EL (cell line): ENCODE data around the gene PIK3CD.
"Not testable (repeated sequence)": the region's sequence is repeated elsewhere in the genome, so short reads cannot be mapped to it uniquely, and the experiment has no call there.

ENCODE experiments used
- DNase-seq: peaks from one replicate; pipeline ENCODE4 v3.0.0-alpha.2; 2016

PIK3CD gene

DNA sequence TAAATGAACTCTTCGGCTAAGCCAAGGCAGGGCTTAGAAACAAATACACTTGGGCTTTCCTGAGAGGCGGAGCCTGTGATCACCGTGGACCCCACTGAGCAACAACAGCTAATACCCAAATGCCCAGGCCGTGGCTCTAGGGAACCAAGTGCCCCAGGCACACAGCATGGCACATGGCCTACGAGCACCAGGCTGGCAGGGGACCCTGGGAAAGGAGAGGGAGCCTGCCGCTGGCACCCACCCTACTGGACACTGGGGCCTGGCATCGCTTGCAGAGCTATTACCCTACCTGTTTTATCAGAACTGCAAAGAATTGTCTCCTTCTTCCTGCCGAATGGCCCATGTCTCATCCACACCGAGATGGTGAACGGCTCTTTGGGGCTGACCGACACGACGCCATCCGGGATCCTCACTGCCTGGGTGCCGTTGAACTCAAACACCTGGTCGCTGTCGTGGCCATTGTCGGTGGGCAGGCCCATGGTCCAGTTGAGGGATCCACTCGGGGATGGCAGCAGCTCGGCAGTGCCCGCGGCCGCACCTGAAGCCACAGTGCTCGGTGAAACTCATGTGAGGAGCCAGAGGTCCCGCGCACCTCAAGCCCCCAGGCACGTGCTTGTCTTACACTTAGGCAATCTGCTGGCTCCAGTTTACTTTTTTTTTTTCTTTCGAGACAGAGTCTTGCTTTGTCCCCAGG, 92.7 kb downstream of the PIK3CD start:
- no peak for DNase-seq

DNA sequence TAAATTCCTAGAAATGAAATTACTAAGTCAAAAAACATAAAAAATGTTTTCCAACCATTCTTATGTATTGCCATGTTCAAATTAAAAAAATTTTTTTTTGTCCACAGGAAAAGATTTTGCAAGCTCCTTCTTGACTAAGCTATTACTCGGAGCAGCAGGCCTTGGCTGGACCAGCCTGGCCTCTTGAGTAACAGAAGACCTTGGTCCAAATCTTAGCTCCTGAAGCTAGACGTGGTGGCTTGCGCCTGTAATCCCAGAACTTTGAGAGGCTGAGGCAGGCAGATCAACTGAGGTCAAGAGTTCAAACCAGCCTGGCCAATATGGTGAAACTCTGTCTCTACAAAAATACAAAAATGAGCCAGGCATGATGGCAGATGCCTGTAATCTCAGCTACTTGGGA, 94.7 kb downstream of the PIK3CD start:
- DNase-seq, result no peak

DNA sequence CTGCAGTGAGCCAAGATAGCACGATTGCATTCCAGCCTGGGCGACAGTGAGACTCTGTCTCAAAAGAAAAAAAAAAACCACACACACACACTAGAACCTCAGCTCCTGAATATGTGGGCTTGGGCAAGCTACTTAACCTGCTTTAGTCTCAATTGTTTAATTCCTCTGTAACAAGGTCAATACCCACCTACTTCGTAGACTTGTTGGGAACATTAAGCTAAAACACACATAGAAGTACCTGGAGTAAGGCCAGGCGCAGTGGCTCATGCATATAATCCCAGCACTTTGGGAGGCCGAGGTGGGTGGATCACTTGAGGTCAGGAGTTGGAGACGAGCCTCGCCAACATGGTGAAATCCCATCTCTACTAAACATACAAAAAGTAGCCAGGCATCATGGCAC, 95.1 kb downstream of the PIK3CD start:
- DNase-seq, result no peak

DNA sequence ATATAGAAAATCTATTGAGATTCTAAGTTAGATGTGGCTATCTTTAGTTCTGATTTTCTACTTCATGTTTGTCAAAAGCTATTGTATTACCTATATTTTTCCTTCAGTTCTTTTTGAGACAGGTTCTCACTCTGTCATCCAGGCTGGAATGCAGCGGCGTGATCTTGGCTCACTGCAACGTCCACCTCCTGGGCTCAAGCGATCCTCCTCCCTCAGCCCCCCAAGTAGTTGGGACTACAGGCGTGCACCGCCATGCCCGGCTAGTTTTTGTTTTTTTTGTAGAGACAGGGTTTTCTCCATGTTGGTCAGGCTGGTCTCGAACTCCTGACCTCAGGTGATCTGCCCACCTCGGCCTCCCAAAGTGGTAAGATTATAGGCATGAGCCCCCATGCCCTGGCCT, 96.9 kb downstream of the PIK3CD start:
- not testable (repeated sequence) for DNase-seq

DNA sequence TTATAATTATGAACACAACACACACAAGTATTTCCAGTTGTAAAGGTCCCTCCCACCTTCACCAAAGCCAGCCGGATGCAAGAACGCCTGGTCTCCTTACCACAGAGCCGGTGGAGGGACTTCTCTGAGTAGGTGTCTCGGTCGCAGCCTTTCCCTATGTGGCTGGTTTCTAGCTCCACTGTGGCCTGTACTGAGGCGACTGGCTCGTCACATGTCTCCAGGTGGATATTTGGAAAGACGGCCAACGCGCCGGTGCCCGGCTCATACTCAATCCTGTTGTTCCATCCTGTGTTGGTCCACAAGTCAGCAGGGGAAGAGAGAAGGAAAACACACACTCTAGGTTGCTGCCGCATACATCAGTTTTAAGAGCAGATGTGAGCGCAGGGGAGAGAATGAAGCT, 97.8 kb downstream of the PIK3CD start:
- no peak for DNase-seq

DNA sequence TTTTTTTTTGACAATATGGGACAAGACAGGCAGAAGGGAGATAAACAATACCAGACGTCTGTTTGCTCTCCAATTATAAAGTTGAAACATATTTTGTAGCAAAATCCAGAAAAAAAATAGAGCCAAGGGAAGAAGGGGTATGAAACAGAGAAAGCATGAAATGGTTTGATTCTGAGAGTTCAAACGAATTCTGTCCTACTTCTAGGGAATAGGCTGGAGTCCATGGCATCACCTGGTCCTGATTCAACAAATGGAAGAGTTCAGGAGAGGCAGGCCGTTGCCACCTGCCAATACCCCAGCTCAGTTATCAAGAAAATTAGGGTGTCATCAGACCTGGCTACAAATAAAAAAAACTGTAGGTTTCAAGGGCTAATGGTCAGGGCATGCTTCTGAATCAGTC, 100.4 kb downstream of the PIK3CD start:
- DNase-seq, result no peak

DNA sequence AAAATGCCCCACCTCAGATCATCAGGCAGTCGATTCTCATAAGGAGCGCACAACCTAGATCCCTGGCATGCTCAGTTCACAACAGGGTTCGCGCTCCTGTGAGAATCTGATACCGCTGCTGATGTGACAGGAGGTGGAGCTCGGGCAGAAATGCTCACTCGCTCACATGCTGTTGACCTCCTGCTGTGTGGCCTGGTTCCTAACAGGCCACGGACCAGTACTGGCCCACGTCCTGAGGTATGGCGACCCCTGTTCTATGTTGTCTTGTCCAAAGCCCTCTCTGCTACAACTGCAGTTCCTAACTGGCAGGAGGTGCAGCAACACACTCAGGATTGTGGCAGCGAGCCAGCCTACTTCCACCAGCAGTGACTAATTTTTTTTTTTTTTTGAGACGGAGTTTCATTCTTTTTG, 101.6 kb downstream of the PIK3CD start:
- peak; percentile 80 for DNase-seq

DNA sequence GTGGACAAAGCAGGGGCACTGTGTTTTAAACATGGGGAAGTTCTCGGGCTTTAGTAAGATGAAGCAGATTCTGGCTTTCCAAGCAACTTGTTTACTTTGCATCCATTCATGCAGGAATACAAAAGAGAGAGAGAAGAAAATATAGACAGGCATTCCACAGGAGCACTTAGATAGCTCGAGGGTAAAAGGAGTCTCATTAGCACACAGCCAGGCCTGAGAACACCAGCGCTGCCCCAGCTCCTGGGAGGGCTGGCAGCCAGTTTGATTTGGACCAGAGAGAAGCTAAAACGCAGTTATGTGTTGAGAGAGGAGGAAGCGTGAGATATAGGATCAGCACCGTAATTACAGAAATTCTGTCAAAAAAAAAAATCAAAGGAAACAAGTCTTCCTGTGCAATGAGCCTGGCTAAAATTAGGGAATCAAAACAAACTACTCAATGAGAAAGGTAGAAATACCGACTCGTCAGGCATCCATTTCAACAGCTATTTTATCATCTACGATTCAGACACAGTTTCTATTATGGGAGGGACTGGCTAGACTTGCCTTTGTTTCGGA, 104.0 kb downstream of the PIK3CD start:
- no peak for DNase-seq

DNA sequence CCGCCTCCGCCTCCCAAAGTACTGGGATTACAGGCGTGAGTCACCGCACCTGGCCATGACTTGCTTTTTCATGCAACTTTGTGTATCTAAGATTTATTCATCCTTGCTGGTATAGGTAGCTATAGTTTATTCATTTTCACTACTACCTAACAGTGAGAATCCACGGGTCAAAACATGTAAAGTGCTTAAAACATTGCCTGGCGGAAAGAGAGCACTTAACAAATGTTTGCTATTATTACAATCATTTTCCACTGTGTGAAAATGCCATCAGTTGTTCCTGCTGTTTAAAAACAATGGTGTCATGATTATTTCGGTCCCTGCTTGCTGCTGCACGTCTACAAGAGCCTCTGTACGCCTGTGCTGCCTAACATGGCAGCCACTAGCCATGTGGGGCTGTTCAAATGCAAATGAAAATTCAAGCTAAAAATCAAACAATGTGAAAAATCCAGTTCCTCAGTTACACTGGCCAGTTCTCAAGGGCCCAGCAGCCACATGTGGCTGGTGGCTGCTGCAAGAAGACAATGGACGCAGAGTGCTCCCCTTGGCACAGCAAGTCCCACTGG, 107.1 kb downstream of the PIK3CD start:
- no peak for DNase-seq

DNA sequence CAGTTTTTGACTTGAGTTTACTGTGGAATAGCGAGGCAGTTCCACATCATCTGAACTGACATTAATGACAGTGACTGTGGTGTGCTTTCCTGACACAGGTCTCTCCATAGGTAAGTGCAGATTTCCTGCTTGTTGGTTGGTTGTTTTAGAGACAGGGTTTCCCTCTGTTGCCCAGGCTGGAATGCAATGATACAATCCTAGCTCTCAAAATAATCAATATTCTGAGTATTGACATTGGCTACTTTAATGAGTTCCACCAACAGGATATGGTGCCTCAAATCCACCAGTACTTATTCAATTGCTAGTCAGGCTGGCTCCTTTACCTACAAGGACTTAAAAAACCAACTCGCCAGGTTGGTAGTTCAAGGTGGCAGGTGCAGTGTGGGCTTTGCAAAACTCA, 108.4 kb downstream of the PIK3CD start:
- no peak for DNase-seq

DNA sequence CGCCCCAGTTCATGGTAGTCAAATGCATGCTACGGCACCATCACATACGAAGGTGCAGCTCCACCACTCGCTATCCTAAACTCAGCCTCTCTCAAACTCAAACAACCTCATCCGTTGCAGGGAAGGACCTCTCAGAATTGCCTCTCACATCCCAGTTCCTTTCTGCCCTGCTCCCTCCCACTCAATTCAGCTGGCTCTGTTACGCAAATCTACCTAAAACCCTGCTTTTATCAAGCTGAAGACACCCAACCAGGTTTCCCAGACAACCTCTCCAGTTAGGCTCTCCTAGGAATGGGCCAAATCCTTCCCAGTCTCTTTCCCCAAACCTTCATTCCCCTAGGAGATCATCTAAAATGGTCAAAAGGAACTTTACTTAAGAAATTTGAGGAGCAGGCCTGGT, 109.3 kb downstream of the PIK3CD start:
- no peak for DNase-seq

DNA sequence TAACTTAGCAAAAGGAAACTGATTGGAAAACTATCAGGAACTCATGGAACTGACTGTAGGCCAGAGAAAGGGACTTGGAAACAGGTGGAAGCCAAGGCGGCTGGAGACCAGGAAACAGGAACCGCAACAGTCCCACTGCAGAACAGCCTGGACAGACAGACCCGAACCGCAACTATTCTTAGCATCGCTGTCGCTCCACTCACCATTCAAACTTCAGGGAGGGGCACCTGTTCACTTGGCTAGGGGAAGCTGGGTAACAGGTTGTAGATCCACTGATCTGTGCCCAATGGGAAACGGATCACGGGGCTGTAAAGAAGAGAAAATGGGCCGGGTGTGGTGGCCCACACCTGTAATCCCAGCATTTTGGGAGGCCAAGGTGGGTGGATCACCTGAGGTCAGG, 110.3 kb downstream of the PIK3CD start:
- DNase-seq, result no peak

DNA sequence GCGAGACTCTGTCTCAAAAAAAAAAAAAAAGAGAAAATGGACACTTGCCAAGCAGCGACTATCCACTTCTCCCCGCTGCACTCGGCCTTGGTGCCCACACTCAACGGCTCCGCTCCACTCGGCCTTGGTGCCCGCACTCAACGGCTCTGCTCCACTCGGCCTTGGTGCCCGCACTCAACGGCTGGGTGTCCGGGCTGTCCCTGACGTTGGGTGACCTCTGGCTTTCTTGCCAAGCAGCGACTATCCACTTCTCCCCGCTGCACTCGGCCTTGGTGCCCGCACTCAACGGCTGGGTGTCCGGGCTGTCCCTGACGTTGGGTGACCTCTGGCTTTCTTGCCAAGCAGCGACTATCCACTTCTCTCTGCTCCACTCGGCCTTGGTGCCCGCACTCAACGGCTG, 110.9 kb downstream of the PIK3CD start:
- not testable (repeated sequence) for DNase-seq

DNA sequence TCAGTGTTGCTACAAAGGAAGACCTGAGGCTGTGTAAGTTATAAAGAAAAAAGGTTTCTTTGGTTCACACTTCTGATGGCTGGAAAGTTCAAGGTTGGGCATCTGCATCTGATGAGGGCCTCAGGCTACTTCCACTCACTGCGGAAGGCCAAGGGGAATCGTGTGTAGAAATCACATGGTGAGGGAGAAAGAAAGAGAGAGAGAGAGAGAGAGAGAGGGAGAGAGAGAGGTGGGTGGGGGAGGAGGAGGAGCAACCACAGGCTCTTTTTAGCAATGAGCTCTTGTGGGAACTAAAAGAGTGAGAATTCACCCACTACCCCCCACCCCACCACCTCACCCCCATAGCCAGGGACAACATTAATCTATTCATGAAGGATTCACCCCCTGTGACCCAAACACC, 112.4 kb downstream of the PIK3CD start:
- DNase-seq, result no peak

DNA sequence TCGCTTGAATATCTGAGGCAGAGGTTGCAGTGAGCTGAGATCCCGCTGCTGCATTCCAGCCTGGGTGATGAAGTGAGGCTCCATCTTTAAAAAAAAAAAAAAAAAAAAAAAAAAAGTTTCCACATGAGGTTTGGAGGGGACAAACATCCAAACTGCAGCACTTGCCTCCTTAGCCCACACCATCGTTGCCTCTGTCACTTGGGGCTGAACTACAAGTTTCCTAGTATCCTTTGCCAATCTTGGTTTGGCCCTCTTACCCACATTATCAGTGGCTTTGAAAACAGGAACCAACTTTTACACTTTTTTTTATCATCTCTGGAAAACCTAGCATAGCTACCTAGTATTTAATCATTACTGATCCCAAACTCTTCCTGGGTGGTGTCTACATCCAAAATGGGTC, 113.0 kb downstream of the PIK3CD start:
- DNase-seq, result no peak

DNA sequence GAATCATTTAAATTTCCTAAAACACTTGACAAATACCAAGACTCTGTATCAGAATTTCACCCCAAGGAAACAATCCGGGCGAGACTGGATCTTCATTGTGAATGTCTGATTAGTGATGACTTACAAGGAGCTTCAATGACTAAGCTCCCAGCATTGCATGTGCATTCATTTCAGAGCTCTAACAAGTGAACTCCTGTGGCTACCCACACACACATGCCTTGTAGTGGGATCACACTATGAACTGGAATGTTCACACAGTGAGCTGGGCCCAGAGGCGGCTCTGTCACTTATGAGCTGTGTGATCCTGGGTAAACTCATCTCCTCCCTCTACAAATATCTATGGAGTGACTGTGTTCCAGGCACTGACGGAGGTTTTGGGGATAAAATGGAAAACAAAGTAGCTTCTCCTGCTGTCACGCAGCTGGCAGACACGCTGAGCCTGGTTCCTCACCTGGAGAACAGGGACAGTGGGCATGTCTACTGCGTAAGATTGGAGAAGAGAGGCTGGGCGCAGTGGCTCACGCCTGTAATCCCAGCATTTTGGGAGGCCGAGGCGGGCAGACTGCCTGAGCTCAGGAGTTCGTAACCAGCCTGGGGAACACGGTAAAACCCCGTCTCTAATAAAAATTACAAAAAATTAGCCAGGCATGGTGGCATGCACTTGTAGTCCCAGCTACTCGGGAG, 115.4 kb downstream of the PIK3CD start:
- peak; percentile 99 for DNase-seq

DNA sequence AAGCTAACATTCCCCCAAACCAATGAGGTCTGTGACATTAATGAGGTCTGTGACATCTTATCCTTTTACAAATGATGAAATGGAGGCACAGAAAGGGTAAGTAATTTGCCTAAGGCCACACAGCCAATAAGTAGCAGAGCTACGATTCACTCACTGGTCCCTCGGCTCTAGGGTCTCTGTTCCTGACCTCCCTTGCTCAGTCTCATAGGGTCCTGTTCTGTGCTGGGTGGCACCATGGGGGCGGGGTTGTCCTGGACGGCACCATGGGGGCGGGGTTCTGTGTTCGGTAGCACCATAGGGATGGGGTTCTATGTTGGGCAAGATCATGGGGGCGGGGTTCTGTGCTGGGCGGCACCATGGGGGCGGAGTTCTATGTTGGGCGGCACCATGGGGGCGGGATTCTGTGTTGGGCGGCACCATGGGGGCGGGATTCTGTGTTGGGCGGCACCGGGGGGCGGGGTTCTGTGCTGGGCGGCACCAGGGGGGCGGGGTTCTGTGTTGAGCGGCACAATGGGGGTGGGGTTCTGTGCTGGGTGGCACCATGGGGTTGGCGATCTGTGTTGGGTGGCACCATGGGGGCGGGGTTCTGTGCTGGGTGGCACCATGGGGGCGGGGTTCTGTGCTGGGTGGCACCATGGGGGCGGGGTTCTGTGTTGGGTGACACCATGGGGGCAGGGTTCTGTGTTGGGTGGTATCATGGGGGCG, 116.6 kb downstream of the PIK3CD start:
- DNase-seq, result no peak

DNA sequence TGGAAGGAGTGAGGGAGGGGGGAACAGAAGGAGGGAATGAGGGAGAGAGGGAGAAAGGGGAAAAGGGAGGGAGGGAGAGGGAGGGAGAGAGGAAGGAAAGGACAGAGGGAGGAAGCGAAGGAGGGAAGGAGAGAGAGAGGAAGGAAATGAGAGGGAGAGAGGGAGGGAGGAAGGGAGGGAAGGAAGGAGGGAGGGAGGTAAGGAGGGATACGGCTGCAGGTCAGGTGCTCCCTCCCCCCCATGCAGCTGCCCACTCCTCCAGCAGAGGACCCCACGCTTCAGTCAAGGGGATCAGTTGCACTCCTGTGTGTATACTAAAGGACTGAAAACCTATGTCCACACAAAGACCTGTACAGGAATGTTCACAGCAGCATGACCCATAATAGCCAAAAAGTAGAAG, 117.5 kb downstream of the PIK3CD start:
- no peak for DNase-seq

DNA sequence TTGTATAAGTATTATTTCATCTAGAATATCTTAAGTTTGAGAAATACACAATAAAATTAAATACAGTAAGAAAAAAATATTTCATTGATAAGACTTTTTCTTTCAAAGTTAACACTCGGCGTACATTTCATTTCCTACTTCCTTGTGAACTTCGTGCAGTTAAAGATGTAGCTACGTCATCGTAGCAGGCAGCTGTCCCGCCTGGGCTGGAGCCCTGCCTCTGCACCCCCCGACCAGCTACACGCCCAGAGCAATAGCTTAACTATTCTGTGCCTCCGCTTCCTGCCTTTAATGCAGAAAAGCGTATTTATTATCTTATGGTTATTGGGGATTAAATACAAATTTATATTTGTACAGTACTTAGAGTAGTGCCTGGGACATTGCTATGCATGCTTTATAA, 118.8 kb downstream of the PIK3CD start:
- DNase-seq, result no peak

DNA sequence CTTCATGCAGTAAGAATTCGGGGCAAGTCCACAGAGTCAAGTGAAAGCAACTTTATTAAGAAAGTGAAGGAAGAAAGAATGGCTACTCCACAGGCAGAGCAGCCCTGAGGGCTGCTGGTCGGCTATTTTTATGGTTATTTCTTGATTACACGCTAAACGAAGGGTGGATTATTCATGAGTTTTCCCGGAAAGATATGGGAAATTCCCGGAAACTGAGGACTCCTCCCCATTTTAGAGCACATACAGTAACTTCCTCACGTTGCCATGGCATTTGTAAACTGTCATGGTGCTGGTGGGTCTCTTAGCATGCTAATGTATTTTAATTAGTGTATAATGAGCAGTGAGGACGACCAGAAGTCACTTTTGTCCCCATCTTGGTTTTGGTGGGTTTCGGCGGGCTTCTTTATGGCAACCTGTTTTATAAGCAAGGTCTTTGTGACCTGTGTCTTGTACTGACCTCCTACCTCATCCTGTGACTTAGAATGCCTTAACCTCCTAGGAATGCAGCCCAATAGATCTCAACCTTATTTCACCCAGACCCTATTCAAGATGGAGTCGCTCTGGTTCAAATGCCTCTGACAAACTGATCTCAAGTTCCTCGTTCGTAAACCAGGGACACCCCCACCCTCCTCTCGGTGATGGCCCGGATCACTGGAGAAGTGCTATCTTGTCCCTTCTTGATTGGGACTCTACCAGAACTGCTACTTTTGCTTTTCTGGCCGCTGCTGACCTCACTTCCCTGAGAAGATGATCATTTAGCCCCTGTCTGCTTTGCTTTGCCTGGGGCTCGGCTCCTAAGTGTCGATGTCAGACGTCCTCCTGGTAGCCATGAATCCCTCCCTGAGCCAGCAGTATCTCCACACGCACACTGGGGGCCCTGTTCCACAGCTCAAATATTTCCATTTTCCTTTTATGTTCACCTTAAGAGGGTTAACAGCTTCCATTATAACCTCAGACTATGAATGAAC, 123.5 kb downstream of the PIK3CD start:
- DNase-seq, result no peak

DNA sequence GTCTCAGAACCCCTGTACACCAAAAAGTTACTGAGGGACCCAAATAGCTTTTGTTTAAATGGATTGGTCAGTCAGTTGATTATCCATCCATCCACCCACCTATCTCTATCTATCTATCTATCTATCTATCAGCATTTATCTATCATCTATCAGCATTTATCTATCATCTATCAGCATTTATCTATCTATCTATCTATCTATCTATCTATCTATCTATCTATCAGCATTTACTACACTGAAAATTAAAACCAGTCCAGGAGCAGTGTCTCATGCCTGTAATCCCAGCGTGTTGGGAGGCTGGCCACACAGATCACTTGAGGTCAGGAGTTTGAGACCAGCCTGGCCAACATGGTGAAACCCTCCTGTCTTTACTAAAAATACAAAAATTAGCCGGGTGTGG, 125.2 kb downstream of the PIK3CD start:
- DNase-seq, result no peak
